Osteoblast (primary cell): ENCODE measurements around the gene TJP2. TPM values are rescaled to one million over a fixed set of nuclear protein-coding genes. Genes with fewer than 3 reads are reported as not detected.

Experiments
- DNase-seq: peaks from one replicate; pipeline ENCODE4 v3.0.0; 2011; ENCODE audit warnings: low spot score, mixed read lengths; ENCODE audit not compliant: insufficient read length; ENCODE audit errors: missing footprints
- H2AFZ ChIP-seq: 2 replicates; pipeline ENCODE4 v1.6.0; 2011; ENCODE audit warnings: mild to moderate bottlenecking, low read length
- H3K27ac ChIP-seq: 2 replicates; pipeline ENCODE4 v1.5.1; 2011; ENCODE audit warnings: mild to moderate bottlenecking, low read depth, low read length, moderate library complexity
- H3K27me3 ChIP-seq: 2 replicates; pipeline ENCODE4 v1.6.0; 2012; ENCODE audit warnings: mild to moderate bottlenecking, control low read depth, inconsistent platforms, low read length, moderate library complexity; ENCODE audit not compliant: insufficient read depth
- H3K36me3 ChIP-seq: 2 replicates; pipeline ENCODE4 v1.5.1; 2011; ENCODE audit warnings: mild to moderate bottlenecking, low read length, control low read depth, moderate library complexity; ENCODE audit not compliant: insufficient read depth
- H3K4me1 ChIP-seq: 2 replicates; pipeline ENCODE4 v1.5.1; 2011; ENCODE audit warnings: mild to moderate bottlenecking, low read length, control low read depth, moderate library complexity; ENCODE audit not compliant: insufficient read depth
- H3K4me2 ChIP-seq: 2 replicates; pipeline ENCODE4 v1.6.0; 2011; ENCODE audit warnings: mild to moderate bottlenecking, low read length; ENCODE audit not compliant: insufficient read depth
- H3K4me3 ChIP-seq: fragments of 200-600 bp; sonication (generic); 3 replicates; pipeline ENCODE4 v1.5.1; 2012; ENCODE audit warnings: mild to moderate bottlenecking, low read length, inconsistent platforms; ENCODE audit not compliant: insufficient read depth
- H3K79me2 ChIP-seq: 2 replicates; pipeline ENCODE4 v1.6.0; 2012; ENCODE audit warnings: mild to moderate bottlenecking, low read length, control low read depth, inconsistent platforms; ENCODE audit not compliant: insufficient read depth
- H3K9me3 ChIP-seq: 2 replicates; pipeline ENCODE4 v1.5.1; 2011; ENCODE audit warnings: low read depth, low read length, control low read depth
- H4K20me1 ChIP-seq: 2 replicates; pipeline ENCODE4 v1.6.0; 2012; ENCODE audit warnings: mild to moderate bottlenecking, low read length, control low read depth; ENCODE audit not compliant: insufficient read depth
- CTCF ChIP-seq: IDR thresholded peaks from 2 replicates; pipeline ENCODE4 v1.5.1; 2011; ENCODE audit warnings: mild to moderate bottlenecking, low read depth, low read length, moderate library complexity; ENCODE audit errors: extremely low read depth
- total RNA-seq: library from RNA; depleted of rRNA; stranded (reverse); fragments of >200 nt; gene quantifications from 2 replicates; pipeline ENCODE4 v1.2.3, GENCODE V29; 2012

TJP2 gene
- total RNA-seq, 1 donor: 28.6 TPM

- no peak for TF ChIP-seq CTCF
- Histone ChIP-seq H3K4me2 (no peak overlapping the region), H2AFZ (no peak overlapping the region), H3K4me1 (no peaks in the 10 kb centered on the region), H3K27me3 (peaks cover 10% of the 10 kb centered on the region), H4K20me1 (no peaks in the 10 kb centered on the region), H3K36me3 (no peaks in the 10 kb centered on the region), H3K4me3 (no peak overlapping the region), H3K79me2 (no peaks in the 10 kb centered on the region), H3K9me3 (no peaks in the 10 kb centered on the region), H3K27ac (no peak overlapping the region)
- DNase-seq: no peak
Observed at GRCh38 chr9:69283003-69283402, 108.9 kb downstream of the TJP2 start.

- no peak overlapping the region for H3K4me2 ChIP-seq
- no peak overlapping the region for H3K4me3 ChIP-seq
- no peaks in the 10 kb centered on the region for H3K9me3 ChIP-seq
- no peak overlapping the region for H3K27ac ChIP-seq
- H3K27me3 ChIP-seq: peaks cover 22% of the 10 kb centered on the region
- no peaks in the 10 kb centered on the region for H3K79me2 ChIP-seq
- no peak for DNase-seq
- H3K4me1 ChIP-seq: no peaks in the 10 kb centered on the region
- H2AFZ ChIP-seq: no peak overlapping the region
- H4K20me1 ChIP-seq: no peaks in the 10 kb centered on the region
- no peaks in the 10 kb centered on the region for H3K36me3 ChIP-seq
- TF ChIP-seq CTCF: no peak
Observed at GRCh38 chr9:69292078-69292477, 118.0 kb downstream of the TJP2 start.

- Histone ChIP-seq H3K4me2 (no peak overlapping the region), H3K27ac (no peak overlapping the region), H4K20me1 (no peaks in the 10 kb centered on the region), H3K4me1 (no peaks in the 10 kb centered on the region), H2AFZ (no peak overlapping the region), H3K4me3 (no peak overlapping the region), H3K9me3 (no peaks in the 10 kb centered on the region), H3K36me3 (no peaks in the 10 kb centered on the region), H3K27me3 (peaks cover 20% of the 10 kb centered on the region), H3K79me2 (no peaks in the 10 kb centered on the region)
- no peak for DNase-seq
- no peak for TF ChIP-seq CTCF
Observed at GRCh38 chr9:69293156-69293555, 119.1 kb downstream of the TJP2 start.

- no peak overlapping the region for H3K27ac ChIP-seq
- TF ChIP-seq CTCF: no peak
- DNase-seq: no peak
Observed at GRCh38 chr9:69295872-69296552, 121.9 kb downstream of the TJP2 start.

More at GRCh38 chr9:69295872-69296552, 121.9 kb downstream of the TJP2 start:
- Histone ChIP-seq H3K4me3 (no peak overlapping the region), H3K36me3 (no peaks in the 10 kb centered on the region), H3K9me3 (no peaks in the 10 kb centered on the region), H3K4me2 (no peak overlapping the region), H3K27me3 (peaks cover 22% of the 10 kb centered on the region), H4K20me1 (no peaks in the 10 kb centered on the region), H3K4me1 (no peaks in the 10 kb centered on the region), H3K79me2 (no peaks in the 10 kb centered on the region), H2AFZ (no peak overlapping the region)
